ENCODE results near the gene OR6K2.

DNA sequence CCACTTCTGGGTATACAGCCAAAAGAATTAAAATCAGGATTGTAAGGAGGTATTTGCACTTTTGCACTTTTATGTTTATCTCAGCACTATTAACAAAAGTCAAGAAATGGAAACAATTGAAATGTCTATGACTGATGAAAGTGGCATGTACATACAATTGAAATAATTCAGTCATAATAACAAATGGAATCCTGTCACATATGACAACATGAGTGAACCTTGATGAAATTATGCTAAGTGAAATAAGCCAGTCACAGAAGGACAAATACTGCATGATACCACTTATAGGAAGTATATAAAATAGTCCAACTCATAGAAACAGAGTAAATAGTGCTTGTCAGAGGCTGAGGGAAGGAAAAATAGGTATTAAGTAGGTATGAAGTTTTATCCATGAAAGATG is 10.6 kb downstream of the OR6K2 start:
- TF ChIP-seq, protein P1, sequence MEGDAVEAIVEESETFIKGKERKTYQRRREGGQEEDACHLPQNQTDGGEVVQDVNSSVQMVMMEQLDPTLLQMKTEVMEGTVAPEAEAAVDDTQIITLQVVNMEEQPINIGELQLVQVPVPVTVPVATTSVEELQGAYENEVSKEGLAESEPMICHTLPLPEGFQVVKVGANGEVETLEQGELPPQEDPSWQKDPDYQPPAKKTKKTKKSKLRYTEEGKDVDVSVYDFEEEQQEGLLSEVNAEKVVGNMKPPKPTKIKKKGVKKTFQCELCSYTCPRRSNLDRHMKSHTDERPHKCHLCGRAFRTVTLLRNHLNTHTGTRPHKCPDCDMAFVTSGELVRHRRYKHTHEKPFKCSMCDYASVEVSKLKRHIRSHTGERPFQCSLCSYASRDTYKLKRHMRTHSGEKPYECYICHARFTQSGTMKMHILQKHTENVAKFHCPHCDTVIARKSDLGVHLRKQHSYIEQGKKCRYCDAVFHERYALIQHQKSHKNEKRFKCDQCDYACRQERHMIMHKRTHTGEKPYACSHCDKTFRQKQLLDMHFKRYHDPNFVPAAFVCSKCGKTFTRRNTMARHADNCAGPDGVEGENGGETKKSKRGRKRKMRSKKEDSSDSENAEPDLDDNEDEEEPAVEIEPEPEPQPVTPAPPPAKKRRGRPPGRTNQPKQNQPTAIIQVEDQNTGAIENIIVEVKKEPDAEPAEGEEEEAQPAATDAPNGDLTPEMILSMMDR (IDR thresholded peaks at IDR 0.05), result no peak
- TF ChIP-seq POLR2A (IDR thresholded peaks at IDR 0.05), result no peak
